Stomach (tissue), 4 donors: ENCODE data around the gene SLC35G2.

Experiments used
- CTCF ChIP-seq, 7 experiments: fragments of 450-650 bp in 4 of 7; fragments of 200-600 bp in 3 of 7; sonication (generic) in 3 of 7; IDR thresholded peaks; one replicate each; pipeline ENCODE4 v1.5.1; 2016 to 2019; ENCODE audit warnings: antibody characterized with exemption in 7 of 7, control low read depth in 2 of 7, mild to moderate bottlenecking in 1 of 7
- POLR2AphosphoS5 ChIP-seq, 3 donors: sonication (generic); formaldehyde crosslinking; IDR thresholded peaks; one replicate each; pipeline ENCODE4 v1.6.1; 2016; ENCODE audit warnings: antibody characterized with exemption in 3 of 3

GRCh38 chr3:136811701-136812100 is 7.2 kb upstream of the SLC35G2 start:
- TF ChIP-seq POLR2AphosphoS5 (IDR thresholded peaks at IDR 0.05) (no peak), CTCF (IDR thresholded peaks at IDR 0.05) (no peak)
